HG02763 (cell line): ENCODE data around the gene TMEM91.
"Not testable (repeated sequence)": the region's sequence is repeated elsewhere in the genome, so short reads cannot be mapped to it uniquely, and the experiment has no call there.

ENCODE experiments used
- ATAC-seq: cut with Tn5 transposase; IDR thresholded peaks from one replicate; pipeline ENCODE4 v1.9.1; 2021; ENCODE audit warnings: mild to moderate bottlenecking, moderate library complexity; ENCODE audit not compliant: unreplicated experiment

TMEM91 gene

DNA sequence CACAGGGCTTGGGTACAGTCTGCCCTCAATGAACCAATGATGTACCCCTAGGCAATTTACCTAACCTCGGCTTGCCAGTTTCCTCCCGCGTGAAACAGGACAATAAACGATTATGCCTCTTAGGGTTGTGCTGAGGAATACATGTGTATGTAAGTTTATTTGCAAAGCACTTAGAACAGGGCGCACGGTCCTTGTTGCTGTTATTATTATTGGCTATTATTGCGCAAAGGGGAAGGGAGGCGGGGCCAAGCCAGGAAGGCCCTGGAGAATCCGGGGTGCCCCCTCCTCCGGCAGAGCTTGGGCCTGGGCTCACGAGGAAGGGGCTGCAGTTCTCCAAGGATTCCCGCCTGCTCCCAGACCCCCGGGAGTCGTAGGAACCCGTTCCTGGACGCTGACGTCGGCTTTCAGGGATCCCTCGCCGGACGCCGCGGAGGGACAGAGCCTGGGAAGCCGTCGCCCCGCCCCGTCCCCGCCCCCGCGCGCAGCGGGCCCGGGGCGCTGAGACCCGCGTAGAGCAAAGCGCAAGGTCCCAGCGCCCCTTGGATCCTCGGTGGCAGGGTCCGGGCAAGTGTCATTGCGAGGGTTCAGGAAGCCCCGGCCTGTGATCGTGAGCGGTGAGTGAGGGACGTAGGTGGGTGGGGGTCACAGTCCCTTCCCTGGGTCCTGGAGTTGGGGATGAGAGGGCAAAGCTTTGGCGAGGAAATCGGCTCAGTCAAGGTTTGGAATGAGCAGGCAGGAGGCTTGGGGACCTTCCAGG, at the start of gene TMEM91:
Gene TMEM91, plus strand, starts transcription at position 293 of the 757 bp plus-strand sequence. CDS start 1,777 bp downstream, outside the sequence.
- ATAC-seq, result no peak

DNA sequence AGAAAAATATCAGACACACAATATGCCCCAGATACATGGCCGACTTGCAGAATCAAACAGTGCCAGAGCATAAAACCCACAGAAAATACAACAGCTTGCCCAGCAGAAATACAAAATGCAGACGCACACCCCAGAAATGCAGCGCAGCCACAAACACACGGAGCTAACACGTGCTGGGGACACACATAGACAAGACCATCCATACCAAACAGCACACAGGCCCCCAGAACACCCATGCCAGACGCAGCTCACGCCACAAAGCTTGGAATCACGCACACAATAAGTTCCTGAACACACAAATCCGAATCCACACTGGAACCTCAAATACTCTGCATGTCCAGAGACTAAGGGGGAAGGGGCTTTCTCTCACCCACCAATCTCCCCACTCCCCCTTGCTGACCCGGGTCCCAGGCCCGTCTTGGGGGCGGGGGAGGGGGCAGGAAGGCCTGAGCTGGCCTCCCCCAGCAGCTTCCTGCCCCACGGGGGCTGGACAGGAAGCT, 49.2 kb upstream of the TMEM91 start:
- ATAC-seq, result no peak

DNA sequence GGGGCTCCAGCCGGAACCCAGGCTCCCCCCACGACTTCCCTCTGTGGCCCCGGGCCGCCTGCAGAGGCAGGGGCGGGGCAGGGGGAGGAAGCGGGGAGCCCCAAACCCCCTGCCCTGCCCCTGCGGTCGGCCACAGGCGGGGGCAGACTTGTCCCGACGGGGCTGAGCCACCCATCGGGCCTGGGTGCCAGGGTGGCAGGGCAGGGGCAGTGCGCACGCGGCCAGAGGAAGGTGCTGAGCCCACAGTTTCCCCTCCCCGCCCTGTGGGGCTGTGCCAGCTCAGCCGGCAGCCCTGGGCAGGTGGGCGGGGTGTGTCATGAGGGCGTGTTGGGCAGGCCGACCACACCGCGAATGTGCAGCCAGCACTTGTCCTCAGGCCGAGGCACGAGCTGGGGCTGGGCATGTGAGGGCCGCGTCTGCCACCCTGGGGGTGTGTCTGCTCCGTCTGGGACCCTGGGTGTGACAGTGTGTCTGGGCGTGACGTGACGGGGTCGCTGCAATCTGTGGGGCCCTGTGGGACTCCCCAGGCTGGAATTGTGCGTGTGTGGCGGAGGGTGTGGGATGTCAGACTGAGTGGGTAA, 48.7 kb upstream of the TMEM91 start:
- ATAC-seq, result peak; percentile 51

DNA sequence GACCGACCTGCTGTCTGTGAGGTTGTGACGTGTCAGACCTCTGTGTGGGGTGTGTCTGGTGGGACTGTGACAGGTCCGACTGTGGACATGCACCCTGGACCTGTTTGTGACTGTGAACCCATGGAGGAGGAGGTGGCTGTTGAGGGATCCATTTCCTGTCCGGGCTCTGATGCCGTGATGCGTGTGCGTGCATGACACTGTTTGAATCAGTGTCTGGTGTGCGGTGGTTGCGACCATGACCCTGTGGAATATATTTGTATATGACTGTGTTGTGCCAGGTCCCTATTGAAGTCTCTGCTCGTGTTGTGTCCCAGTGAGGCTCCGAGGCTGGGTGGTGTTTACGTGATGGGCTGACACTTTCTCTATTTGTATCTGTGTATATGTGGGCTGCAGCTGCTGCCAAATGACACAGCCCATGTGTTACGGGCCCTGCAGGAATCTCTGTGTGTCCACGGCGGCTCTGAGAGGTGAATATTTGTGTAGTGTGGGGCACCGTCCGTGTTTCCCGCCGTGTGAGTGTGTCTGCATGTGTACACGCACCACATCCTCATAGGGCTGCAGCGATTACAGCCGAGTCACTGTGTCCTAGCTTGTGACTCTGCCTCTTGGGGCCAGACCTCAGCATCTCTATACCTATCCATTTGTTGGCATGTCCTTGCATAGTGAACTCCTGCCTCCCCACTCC, 48.0 kb upstream of the TMEM91 start:
- ATAC-seq, result no peak

DNA sequence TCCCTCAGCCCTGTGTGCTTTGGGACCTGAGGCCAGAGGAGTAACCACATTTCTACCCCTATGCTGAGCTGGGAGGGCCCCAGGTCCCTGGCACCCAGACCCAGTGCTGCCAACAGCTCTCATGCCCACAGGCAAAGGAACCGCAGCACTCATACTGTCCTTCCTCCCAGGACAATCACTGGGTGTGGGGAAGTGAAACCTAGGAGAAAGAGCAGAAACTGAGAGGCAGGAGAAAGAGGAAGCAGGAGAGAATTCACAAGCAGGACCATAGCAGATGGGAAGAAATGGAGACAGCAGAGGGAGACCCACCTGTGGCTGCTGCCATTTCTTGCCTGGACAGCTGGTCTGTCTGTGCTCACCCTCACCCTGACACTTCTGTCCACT, 47.5 kb upstream of the TMEM91 start:
- no peak for ATAC-seq

DNA sequence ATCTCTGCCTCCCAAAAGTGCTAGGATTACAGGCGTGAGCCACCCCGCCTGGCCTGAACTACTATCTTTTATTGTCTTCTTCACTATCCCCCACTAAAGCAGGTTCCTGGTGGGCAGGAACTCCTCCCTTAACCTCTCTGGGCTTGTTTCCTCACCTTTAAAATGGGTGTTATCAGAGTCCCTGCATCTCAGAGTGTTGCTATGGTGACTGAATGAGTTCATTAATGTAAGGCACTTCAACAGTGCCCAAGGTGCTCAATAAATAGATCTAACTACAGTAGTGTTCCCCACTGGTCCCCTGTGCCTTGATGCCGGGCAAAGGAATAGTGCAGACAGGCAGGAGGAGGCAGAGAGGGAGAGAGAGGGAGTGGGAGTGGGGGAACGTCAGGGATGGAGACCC, 45.9 kb upstream of the TMEM91 start:
- ATAC-seq, result no peak

DNA sequence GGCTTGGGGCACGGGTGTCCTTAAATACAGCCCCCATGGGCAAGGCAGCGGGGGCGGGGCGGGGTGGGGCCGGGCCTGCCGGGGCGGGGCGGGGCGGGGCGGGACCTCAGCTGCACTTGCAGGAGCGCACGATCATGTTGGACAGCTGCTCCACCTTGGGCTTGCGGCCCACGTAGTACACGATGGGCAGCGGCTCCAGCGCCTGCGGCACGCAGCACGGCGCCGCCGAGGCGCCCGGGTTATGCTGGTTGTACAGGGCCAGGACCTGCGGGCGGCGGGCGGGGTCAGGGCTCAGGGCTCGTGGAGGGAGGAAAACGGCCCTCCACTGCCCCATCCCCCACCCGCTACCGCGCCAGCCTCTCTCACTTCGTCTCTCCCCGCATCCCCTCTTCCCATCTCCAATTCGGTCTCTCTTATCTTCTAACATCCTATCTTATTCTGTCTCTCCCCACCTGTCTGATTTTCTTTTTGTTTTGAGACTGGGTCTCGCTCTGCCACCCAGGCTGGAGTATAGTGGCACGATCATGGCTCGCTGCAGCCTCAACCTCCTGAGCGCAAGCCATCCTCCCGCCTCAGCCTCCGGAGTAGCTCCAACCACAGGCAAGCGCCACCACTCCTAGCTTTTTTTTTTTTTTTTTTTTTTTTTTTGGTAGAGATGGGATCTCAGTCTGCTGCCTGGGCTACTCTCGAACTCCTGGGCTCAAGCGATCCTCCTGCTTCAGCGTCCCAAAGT, 45.2 kb upstream of the TMEM91 start:
- ATAC-seq, result no peak

DNA sequence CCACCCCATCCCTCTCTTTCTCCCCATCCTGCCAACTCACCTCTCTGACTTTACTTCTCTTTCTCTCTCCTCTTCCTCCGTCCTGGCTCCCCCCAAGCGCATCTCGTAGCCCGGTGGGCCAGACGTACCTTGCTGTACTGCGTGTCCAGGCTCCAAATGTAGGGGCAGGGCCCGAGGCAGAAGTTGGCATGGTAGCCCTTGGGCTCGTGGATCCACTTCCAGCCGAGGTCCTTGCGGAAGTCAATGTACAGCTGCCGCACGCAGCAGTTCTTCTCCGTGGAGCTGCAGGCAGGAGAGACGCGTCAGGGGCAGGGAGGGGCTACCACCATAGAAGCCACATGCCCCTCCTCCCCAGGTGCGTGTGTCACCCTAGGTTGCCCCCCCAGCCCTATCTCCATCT, 44.3 kb upstream of the TMEM91 start:
- ATAC-seq, result no peak

DNA sequence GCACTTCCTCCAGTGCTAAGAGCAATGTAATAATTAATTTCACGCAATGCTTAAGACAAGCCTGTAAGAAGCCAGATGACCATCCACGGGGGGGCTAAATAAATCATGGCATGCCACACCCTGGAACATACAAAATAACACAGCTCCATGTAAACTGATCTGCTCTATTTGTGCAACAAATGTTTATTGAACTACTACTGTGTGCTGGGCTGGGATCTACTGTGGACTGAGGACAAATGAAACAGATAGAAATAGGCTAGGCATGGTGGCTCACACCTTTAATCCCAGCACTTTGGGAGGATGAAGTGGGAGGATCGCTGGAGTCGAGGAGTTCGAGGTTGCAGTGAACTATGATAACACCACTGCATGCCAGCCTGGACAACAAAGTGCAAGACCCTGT, 43.9 kb upstream of the TMEM91 start:
- ATAC-seq, result no peak

DNA sequence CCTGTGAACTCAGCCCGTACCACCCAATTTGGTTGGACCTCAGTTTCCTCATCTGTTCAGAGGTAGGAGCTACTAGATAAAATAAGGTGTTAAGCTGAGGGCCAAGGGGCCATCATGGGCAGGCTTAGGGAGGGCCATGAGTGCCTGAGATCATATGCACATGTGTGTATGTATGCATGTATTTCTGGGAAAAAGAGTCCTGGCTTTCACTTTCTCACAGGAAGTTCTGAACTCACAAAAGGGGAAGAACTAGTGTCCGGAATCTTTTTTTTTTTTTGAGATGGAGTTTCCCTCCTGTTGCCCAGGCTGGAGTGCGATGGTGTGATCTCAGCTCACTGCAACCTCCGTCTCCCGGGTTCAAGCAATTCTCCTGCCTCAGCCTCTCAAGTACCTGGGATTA, 41.5 kb upstream of the TMEM91 start:
- ATAC-seq, result no peak

DNA sequence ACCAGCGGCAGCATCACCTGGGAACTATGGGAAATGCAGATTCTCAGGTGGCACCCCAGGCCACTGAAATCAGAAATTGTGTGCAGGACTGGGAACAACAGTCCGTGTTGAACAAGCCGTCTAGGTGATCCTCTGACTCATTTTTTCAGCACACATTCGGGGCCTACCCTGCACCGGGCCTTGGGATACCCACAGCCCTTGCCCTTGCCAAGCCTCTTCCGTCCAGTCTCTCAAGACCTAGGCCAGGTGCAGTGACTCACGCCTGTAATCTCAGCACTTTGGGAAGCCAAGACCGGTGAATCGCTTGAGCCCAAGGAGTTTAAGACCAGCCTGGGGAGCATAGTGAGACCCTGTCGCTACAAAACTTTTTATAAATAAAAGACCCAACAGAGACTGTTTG, 40.9 kb upstream of the TMEM91 start:
- ATAC-seq, result no peak

DNA sequence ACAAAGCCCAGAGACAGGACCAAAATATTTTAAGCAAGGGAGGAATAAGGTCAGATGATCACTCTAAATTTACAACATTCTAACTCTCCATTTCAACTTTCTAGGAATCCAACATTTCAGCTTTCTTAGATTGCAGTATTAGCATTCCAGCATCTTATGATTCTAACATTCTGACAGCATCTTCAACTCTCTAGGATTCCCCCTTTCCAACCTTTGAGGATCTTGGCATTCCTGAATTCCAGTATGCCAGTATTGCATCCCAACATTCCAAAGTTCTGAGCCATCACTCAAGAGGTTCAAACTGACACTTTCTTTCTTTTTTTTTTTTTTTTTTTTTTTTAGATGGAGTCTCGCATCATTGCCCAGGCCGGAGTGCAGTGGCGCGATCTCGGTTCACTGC, 36.4 kb upstream of the TMEM91 start:
- ATAC-seq, result no peak

DNA sequence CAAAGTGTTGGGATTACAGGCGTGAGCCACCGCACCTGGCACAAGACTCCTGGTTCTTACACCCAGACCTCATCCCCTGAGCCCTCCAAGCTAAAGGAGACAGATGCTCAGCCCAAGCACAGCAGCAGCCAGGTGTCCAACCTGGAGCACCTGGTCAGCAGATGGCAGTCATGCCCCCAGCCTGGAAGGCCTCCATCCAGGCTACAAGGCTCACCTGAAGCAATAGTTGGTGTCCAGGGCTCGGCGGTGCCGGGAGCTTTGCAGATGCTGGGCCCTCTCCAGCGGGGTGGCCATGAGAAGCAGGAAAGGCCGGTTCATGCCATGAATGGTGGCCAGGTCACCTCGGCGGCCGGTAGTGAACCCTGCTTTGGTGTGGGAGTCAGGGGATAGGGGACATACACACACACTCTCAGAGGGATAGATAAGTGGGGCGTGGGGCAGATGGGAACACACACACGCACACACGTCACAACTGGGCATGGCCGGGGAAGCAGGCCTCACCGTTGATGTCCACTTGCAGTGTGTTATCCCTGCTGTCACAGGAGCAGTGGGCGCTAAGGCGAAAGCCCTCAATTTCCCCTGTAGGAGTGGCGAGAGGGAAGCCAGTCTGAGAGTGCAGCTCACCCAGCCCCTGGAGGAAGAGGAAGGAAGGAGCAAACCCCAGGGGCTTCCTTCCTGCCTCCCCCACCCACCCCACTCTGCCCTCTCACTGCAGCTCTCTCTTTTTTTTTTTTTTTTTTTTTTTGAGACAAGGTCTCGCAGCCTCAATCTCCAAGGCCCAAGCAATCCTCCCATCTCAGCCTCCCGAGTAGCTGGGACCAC, 34.5 kb upstream of the TMEM91 start:
- no peak for ATAC-seq

DNA sequence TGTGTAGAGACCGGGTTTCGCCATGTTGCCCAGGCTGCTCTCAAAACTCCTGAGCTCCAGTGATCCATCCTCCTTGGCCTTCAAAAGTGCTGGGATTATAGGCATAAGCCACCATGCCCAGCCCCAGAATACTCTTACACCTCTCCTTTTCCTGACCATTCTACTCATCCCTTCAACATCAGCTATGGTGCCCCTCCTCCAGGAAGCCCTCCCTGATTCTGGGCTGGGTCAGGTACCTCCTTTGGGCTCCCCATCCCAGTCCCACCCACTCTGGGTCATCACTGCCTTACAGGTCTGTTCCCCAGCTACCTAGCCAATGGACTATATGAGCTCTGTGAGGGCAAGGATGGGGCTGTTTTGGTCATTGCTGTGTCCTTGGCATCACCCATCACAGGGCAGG, 32.2 kb upstream of the TMEM91 start:
- ATAC-seq, result no peak

DNA sequence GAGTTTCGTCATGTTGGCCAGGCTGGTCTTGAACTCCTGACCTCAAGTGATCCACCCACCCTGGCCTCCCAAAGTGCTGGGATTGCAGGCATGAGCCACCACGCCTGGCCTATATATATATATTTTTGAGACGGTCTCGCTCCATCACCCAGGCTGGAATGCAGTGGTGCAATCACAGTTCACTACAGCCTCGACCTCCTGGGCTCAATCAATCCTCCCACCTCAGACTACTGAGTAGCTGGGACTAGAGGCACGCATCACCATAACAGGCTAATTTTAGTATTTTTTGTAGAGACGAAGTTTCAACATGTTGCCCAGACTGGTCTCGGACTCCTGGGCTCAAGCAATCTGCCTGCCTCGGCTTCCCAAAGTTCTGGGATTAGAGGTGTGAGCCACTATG, 29.4 kb upstream of the TMEM91 start:
- ATAC-seq, result not testable (repeated sequence)

DNA sequence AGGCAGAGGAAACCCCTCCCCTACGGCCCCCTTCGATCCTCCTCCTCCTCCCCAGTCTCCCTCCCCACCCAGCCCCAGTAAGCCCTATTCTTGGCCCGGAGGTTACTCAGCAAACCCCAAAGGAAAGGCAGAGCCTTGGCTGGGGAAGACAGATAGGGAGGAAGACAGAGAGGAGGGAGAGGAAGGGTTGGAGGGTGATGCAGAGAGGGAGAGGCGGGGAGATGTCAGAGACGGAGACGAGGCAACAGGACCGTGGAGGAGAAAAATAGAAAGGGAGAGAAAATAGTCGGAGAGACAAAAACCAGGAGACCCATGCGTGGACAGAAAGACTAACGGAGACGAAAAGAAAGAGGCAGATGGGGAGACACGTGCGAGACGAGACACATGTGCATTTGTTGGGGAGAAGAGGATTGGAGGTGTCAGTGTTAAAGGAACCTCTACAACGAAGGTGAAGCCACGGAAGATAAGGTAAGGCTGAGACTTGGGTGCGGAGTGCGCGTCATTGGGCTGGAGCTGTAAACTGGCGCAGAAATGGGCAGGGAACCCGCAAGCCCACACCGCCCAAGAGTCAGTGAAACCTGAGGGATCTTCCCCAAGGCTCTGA, 25.5 kb upstream of the TMEM91 start:
- ATAC-seq, result no peak

DNA sequence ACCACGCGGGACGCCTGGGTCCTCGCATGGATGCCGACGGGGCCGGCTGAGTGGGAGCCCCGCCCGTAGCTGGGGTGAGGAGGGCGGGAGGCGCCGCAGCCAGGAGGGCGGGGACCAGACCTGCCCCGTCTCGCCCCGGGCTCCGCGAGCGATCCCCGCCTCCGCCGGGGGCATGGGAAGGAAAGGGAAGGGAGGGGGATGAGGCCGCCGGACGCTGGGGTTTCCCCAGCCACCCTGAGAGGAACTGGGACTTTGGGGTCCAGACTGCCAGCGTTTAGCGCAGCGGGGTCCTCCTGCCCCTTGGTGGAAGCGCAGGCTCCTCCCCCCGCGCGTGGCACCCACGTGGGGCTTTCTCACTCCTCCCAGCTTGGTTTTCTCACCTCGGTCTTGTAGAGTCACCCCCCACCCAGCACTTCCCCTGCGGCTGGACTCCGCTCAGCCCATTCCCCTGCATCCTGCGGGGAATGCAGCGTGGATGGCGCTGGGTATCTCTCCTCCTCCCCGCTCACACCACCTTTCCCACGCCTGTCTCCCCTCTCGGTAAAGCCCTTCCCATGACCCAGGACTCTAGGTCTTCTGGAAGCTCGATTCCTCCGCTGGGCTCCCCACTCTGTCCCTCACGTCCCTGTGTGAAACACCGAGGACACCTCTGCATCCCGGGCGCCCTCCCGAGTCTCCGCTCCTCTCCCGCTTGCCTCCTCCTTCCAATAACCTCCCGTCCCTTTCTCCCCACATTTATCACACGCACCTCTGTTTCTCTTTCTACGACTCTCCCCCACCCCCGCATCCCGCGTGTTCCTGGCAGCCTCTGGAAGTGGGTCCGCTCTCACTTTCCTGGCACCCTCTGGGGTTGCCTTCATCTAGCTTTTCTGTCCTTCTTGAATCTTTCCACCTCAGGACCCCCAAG, 24.7 kb upstream of the TMEM91 start:
- peak; percentile 37 for ATAC-seq

DNA sequence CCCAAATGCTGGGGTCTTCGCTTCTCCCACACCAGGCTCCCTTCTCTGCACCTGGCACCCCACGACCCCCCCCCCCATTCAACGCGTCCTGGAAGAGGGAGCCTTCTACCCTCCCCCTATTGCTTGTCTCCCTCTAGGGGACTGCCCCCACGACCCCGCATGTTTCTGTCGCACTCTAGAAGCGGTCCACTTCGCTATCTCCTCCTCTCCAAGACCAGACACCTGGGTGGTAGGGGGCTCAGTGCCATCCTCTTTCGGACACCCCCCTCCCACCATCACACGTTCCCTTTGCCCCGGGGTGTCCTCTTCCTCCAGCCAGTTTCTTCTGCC, 24.1 kb upstream of the TMEM91 start:
- no peak for ATAC-seq
